Effector memory CD4-positive, alpha-beta T cell (primary cell): ENCODE results near the gene HYAL3.
"Not testable (repeated sequence)": the region's sequence is repeated elsewhere in the genome, so short reads cannot be mapped to it uniquely, and the experiment has no call there.

Experiments used
- DNase-seq, 3 donors: peaks; one replicate each; pipeline ENCODE4 v3.0.0-alpha.2; 2020
- H3K27ac ChIP-seq: 2 replicates; pipeline ENCODE4 v1.7.0; 2013; ENCODE audit warnings: mild to moderate bottlenecking, low read length, moderate library complexity; ENCODE audit not compliant: insufficient read depth, poor library complexity, severe bottlenecking
- H3K27me3 ChIP-seq: replicated peaks from 2 replicates; pipeline ENCODE4 v1.7.0; 2013; ENCODE audit warnings: mild to moderate bottlenecking, low read length; ENCODE audit not compliant: insufficient read depth, control insufficient read depth, poor library complexity, severe bottlenecking
- H3K36me3 ChIP-seq: 2 replicates; pipeline ENCODE4 v1.7.0; 2013; ENCODE audit warnings: mild to moderate bottlenecking, low read length, moderate library complexity; ENCODE audit not compliant: control insufficient read depth, insufficient read depth
- H3K4me1 ChIP-seq: 2 replicates; pipeline ENCODE4 v1.7.0; 2013; ENCODE audit warnings: low read length, mild to moderate bottlenecking; ENCODE audit not compliant: control insufficient read depth, insufficient read depth, poor library complexity, severe bottlenecking
- H3K4me3 ChIP-seq: 2 replicates; pipeline ENCODE4 v1.7.0; 2013; ENCODE audit warnings: low read length, low read depth, mild to moderate bottlenecking; ENCODE audit not compliant: insufficient read depth, poor library complexity, severe bottlenecking
- H3K9me3 ChIP-seq: 2 replicates; pipeline ENCODE4 v1.7.0; 2013; ENCODE audit warnings: mild to moderate bottlenecking, low read length, moderate library complexity; ENCODE audit not compliant: control insufficient read depth

The HYAL3 gene

DNA sequence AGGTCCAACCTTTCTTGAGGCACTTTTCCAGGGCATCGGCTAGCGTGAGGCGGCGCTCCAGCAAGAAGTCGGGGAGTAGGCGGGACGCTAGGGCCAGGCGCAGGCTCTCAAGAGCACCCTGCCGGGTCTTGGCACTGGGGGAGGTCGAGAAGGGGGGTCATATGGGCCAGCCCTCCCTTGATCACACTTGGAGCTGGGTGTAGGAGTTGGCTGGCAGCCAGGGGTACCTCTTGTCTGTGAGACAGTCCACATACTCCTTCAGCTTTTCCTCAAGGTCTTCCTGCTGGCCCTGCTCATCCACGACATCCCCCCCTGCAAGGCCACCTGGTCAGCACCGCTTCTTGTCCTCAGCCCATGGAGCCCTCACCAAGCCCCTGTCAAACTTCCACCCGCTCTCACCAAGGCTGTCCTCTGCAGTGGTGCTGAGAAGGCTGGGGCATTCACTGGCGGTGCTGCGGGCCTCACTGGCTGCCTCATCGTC, 9.0 kb downstream of the HYAL3 start:
- Histone ChIP-seq H3K27me3 (no peaks in the 10 kb centered on the region), H3K4me1 (peaks cover 17% of the 10 kb centered on the region), H3K4me3 (no peak overlapping the region), H3K27ac (no peak overlapping the region), H3K9me3 (no peaks in the 10 kb centered on the region), H3K36me3 (peaks cover 31% of the 10 kb centered on the region)
- no peak for DNase-seq

DNA sequence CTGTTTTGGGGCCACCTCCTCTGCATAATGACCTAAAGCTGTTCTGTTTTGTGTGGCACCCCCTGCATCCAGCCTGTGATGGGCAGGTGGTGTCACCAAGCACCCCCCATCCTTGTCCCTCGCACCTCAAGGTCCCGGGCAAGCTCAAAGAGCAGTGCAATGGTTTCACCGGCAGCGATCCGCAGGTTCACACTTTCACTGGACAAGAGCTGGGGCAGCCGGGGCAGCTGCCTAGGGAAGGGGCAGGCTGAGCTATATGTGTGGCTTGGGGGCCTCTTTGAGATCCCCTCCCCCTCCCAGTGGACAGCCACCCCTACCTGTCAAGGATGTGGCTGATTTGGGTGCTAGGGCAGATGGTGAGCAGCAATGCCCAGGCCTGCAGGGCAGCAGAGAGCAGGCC, 10.1 kb downstream of the HYAL3 start:
- peaks cover 17% of the 10 kb centered on the region for H3K4me1 ChIP-seq
- H3K27ac ChIP-seq = no peak overlapping the region
- no peaks in the 10 kb centered on the region for H3K9me3 ChIP-seq
- peaks cover 31% of the 10 kb centered on the region for H3K36me3 ChIP-seq
- no peak overlapping the region for H3K4me3 ChIP-seq
- no peaks in the 10 kb centered on the region for H3K27me3 ChIP-seq
- DNase-seq = no peak

DNA sequence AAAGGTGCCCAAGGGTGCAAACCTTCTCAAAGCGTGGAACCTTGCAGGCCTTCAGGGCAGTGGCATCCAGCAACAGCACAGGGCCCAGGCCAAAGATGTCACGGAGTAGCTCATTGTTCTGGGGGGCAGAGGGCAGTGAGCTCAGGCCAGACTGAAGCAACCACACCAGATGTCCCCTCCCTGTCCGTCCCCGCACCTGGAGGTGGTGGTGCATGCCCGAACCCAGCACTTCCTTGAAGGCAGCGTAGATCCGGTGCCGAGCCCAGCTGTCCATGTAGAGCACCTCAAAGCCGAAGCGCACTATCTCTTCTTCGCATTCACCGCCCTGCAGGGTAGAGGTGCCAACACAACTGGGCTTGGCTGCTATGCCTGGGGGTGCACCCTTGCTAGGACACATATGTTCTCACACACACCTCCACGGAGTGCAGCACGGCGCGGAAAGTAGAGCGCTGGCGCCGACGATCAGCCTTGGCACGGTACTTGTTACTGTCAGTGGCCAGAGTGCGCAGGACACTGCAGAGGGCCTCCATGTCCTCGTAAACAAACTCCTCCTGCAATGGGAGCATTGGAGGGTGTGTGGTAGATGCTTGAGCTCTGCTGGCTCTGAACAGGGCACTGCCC, 10.7 kb downstream of the HYAL3 start:
- Histone ChIP-seq H3K9me3 (no peaks in the 10 kb centered on the region), H3K36me3 (peaks cover 31% of the 10 kb centered on the region), H3K27ac (no peak overlapping the region), H3K27me3 (no peaks in the 10 kb centered on the region), H3K4me3 (no peak overlapping the region), H3K4me1 (peaks cover 17% of the 10 kb centered on the region)
- no peak for DNase-seq

DNA sequence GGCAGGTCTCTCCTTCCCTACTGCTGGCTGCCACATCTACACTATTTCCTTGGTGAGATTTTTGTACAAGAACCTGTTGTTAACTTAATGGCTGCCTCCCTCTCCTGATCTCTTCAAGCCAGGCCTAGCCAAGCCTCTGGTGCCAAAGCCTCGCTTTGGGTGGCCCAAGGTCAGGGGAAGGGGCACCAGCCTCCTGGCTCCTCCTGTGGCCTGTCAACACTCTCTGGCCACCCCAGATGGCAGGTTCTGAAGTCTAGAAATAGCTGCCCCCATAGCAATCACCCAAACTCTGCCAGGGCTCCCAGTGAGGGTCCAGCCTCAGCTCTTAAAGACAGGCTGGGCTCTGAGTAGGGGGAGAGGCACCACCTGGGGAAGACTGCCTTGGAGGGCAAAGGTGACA, 11.9 kb downstream of the HYAL3 start:
- Histone ChIP-seq H3K36me3 (peaks cover 31% of the 10 kb centered on the region), H3K4me1 (peaks cover 9% of the 10 kb centered on the region), H3K27ac (no peak overlapping the region), H3K27me3 (no peaks in the 10 kb centered on the region), H3K9me3 (no peaks in the 10 kb centered on the region), H3K4me3 (no peak overlapping the region)
- DNase-seq = no peak

DNA sequence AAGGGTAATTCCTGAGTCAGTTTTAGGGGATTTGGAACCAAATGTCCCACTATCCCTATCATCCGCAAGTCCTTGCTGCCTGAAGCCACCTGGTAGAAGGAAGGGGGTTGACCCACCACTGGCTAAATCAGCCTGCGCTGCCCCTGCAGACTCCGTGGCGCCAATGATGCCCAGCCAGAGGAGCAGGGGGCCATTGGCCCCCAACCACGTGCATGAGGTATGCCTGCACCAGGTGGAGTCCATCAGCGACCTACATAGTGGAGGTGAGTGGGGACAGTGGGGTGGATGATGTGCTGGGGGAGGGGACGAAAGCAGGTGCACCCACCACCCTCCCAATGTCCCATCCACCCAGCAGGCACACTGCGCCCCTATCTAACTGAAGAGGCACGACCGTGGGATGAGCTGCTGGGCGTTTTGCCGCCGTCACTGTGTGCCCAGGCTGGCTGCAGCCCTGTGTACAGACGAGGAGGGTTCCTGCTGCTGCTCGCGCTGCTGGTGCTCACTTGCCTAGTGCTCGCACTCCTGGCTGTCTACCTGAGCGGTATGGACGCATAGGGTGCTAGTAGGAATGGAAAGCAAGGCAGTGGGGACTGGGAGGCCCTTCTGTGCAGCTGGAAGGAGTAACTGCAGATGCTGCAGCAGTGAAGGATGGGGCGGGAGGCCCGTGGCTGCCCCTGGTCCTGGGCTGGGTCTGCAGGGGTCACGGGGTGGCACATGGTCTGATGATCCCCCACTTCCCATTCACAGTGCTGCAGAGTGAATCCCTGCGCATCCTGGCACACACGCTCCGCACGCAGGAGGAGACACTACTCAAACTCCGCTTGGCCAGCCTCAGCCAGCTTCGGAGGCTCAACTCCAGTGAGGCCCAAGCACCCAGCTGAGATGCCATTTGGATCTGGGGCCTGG, 12.6 kb downstream of the HYAL3 start:
- Histone ChIP-seq H3K27me3 (no peaks in the 10 kb centered on the region), H3K4me3 (no peak overlapping the region), H3K4me1 (peaks cover 5% of the 10 kb centered on the region), H3K36me3 (peaks cover 31% of the 10 kb centered on the region), H3K27ac (no peak overlapping the region), H3K9me3 (no peaks in the 10 kb centered on the region)
- DNase-seq = no peak

DNA sequence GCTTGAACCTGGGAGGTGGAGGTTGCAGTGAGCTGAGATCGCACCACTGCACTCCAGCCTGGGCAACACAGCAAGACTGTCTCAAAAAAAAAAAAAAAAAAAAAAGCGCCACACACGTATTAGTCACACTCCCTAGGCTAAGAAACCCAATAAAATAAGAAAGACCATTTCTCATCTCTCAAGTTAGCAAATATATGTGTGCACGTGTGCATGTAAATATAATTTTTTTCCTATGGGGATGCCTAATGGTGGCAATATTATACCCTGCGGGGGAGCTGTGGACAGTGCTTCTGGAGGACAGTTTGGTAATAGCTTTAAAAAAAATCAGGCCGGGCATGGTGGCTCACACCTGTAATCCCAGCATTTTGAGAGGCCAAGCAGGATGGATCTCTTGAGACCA, 15.1 kb downstream of the HYAL3 start:
- not testable (repeated sequence) for H3K4me1 ChIP-seq, H3K4me3 ChIP-seq, H3K9me3 ChIP-seq, H3K27me3 ChIP-seq, DNase-seq, H3K27ac ChIP-seq
- peaks cover 19% of the 10 kb centered on the region for H3K36me3 ChIP-seq

DNA sequence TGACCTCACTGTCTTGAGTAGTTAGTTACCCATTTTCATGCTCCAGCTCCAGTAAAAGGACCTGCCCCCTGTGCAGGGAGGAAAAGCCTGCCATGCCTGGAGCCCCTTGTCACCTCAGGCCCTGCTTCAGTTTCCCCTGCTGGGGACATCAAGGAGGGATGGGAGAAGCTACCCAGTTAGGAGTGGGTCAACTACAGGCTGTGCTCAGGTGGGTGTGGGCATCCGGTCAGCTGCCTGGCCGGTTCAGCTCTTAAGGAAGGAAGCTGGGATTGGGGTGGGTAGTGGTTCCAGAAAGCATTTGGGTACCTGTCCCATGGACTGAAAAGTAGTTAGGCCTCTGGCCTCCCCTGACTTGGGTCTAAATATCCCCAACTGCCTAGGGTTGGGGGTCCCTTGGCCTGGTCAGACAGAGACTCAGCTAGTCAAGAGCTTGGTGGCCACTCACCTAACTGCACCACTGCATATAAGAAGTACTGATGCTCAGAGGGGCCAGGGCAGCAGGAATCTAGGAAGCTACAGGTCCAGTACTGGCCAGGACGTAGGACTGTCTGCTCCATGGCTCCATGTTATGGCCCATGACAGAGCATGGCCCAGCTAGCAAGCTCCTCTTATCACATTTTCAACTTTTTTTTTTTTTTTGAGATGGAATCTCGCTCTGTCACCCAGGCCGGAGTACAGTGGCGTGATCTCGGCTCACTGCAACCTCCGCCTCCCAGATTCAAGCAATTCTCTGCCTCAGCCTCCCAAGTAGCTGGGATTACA, 19.8 kb downstream of the HYAL3 start:
- no peak for DNase-seq
- Histone ChIP-seq H3K9me3 (no peaks in the 10 kb centered on the region), H3K4me1 (peaks cover 19% of the 10 kb centered on the region), H3K4me3 (no peak overlapping the region), H3K36me3 (no peaks in the 10 kb centered on the region), H3K27me3 (peaks cover 24% of the 10 kb centered on the region), H3K27ac (no peak overlapping the region)

DNA sequence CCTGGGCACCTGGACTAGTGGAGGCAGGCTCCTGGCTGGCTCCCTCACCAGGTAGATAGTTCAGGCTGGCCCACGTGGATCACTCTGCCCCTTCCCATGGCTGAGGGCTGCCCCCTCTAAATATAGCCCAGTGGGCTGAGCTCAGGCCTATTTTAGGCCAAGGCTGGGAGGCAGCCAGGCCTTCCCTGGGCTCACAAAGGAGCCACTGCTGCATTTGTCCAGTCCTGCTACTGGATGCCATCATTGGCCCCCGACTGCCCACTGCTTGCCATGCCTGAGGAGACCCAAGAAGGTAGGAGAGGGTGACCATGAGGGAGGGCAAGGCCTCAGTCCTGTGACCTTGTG, 20.4 kb downstream of the HYAL3 start, which contains the start of gene LSMEM2:
LSMEM2 (plus strand) TSS at position 208 of the 345 bp plus-strand sequence; CDS start at position 235, 27 bp downstream.
- no peaks in the 10 kb centered on the region for H3K36me3 ChIP-seq
- no peaks in the 10 kb centered on the region for H3K9me3 ChIP-seq
- no peak within 1 kb of the TSS for H3K27ac ChIP-seq
- no peak within 1 kb of the TSS for H3K4me3 ChIP-seq
- no peak for DNase-seq
- H3K4me1 ChIP-seq = peaks cover 24% of the 10 kb centered on the region
- H3K27me3 ChIP-seq = peaks cover 28% of the 10 kb centered on the region

DNA sequence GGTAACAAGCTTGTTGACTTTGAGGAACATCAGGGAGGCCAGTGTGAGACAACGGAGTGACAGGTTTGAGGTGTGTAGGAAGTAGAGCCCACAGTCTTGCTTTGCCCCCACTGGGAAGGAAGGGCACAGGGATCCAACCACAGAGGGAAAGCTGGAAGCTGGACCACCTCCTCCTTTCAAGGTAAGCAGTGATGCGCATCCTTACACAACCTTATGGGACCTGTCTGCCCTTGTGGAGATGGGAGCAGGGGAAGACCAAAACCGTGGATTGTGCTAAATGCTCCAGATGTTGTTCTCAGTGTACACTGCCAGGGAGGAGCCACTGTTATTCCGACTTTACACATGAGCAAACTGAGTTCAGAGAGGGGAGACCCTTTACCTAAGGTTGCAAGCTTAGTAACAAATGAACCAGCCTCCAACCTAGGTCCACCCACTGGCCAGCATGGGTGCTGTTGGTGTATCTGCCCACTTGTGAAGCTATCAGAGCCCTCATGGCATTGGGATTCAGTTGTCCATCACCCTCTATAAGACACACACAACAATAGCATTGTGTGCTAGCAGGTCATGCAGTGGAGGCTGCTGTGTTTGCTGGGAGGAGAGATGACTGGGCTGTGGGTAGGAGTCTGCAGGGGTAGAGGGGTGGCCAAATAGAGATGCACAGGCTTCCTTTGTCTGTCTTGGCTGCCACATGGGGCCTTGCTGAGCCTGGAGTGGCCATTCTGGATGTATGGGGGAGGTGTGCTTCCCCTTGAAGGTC, 20.9 kb downstream of the HYAL3 start:
- Histone ChIP-seq H3K27me3 (peaks cover 34% of the 10 kb centered on the region), H3K36me3 (no peaks in the 10 kb centered on the region), H3K27ac (no peak overlapping the region), H3K4me1 (peaks cover 28% of the 10 kb centered on the region), H3K4me3 (no peak overlapping the region), H3K9me3 (no peaks in the 10 kb centered on the region)
- no peak for DNase-seq
